Esophagus muscularis mucosa (tissue), 4 donors: ENCODE results near the gene SEL1L. TPM values are rescaled to one million over a fixed set of nuclear protein-coding genes. Genes with fewer than 3 reads are reported as not detected.

Experiments
- DNase-seq: peaks from one replicate; pipeline ENCODE4 v3.0.0-alpha.2; 2017; ENCODE audit errors: extremely low spot score
- H3K27ac ChIP-seq, 4 donors: fragments of 200-600 bp; sonication (generic); replicated peaks in 1 of 4; 1 replicate in 3 of 4; 2 replicates in 1 of 4; pipeline ENCODE4 v1.5.1; 2016 to 2019; ENCODE audit warnings: mild to moderate bottlenecking in 1 of 4
- H3K27me3 ChIP-seq, 4 donors: fragments of 200-600 bp; sonication (generic); one replicate each; pipeline versions ENCODE4 v1.5.1 to v1.6.0; 2016 to 2019
- H3K36me3 ChIP-seq, 4 donors: fragments of 200-600 bp; sonication (generic); one replicate each; pipeline ENCODE4 v1.5.1; 2016 to 2019
- H3K4me1 ChIP-seq, 4 donors: fragments of 200-600 bp; sonication (generic); one replicate each; pipeline ENCODE4 v1.5.1; 2016 to 2019
- H3K4me3 ChIP-seq, 4 donors: fragments of 200-600 bp; sonication (generic); 1 replicate in 2 of 4; 2 replicates in 2 of 4; pipeline ENCODE4 v1.5.1; 2016 to 2019; ENCODE audit warnings: mild to moderate bottlenecking in 4 of 4, moderate library complexity in 1 of 4
- H3K9me3 ChIP-seq, 4 donors: fragments of 200-600 bp; sonication (generic); 1 replicate in 3 of 4; 2 replicates in 1 of 4; pipeline ENCODE4 v1.5.1; 2016 to 2019
- CTCF ChIP-seq, 3 experiments: fragments of 200-600 bp in 2 of 3; fragments of 450-650 bp in 1 of 3; sonication (generic) in 2 of 3; IDR thresholded peaks; one replicate each; pipeline ENCODE4 v1.5.1; 2017 to 2019; ENCODE audit warnings: antibody characterized with exemption in 3 of 3, mild to moderate bottlenecking in 2 of 3, moderate library complexity in 1 of 3
- EP300 ChIP-seq: sonication (generic); formaldehyde crosslinking; IDR thresholded peaks from one replicate; pipeline ENCODE4 v1.6.1; 2017; ENCODE audit warnings: antibody characterized with exemption
- POLR2A ChIP-seq: fragments of 450-650 bp; IDR thresholded peaks from one replicate; pipeline ENCODE4 v1.6.1; 2017; ENCODE audit warnings: antibody characterized with exemption, moderate library complexity, mild to moderate bottlenecking, low read depth
- POLR2AphosphoS5 ChIP-seq, 2 donors: sonication (generic); formaldehyde crosslinking; IDR thresholded peaks; one replicate each; pipeline ENCODE4 v1.6.1; 2017; ENCODE audit warnings: antibody characterized with exemption in 2 of 2
- WGBS: methylation state at CpG from one replicate; pipeline ENCODE4 v1.1.5; 2018; 5-methylcytosine and 5-hydroxymethylcytosine counted together
- intact Hi-C: fragments of 100-400 bp; cut with DNase I; formaldehyde crosslinking; loops from one replicate; pipeline ENCODE4 v1.15.1; 2023
- total RNA-seq, 4 donors: library from RNA; depleted of rRNA; stranded (reverse); fragments of >200 nt; gene quantifications; one replicate each; pipeline versions ENCODE4 v1.1.0 to v1.2.1, GENCODE V29; 2016

The SEL1L gene
- total RNA-seq, 4 donors from 2014 or later, result 54.2 to 64.2 (median 55.6) TPM

- TF ChIP-seq CTCF (IDR thresholded peaks at IDR 0.05) (no peak), POLR2A (no peak)
- 75% methylated on average over 6 of the region's 6 CpGs for WGBS
- no peaks in the 10 kb centered on the region for H3K36me3 ChIP-seq
- H3K4me3 ChIP-seq, result no peak overlapping the region
- H3K4me1 ChIP-seq, result no peaks in the 10 kb centered on the region
- DNase-seq, result no peak
- H3K27ac ChIP-seq, result no peak overlapping the region
- intact Hi-C loops, result no loop called here
- no peaks in the 10 kb centered on the region for H3K9me3 ChIP-seq
- H3K27me3 ChIP-seq, result peaks cover 0 to 4% (median 0%) of the 10 kb centered on the region in 4 donors
Observed at GRCh38 chr14:81567302-81567701, 33.6 kb upstream of the SEL1L start.

GRCh38 chr14:81565441-81566290 lies 32.0 kb upstream of the SEL1L start:
- Histone ChIP-seq H3K27ac (no peak overlapping the region), H3K9me3 (no peaks in the 10 kb centered on the region), H3K36me3 (no peaks in the 10 kb centered on the region), H3K27me3 (peaks cover 0 to 4% (median 0%) of the 10 kb centered on the region in 4 donors), H3K4me3 (no peak overlapping the region), H3K4me1 (no peaks in the 10 kb centered on the region)
- no peak for DNase-seq
- WGBS, result 57% methylated on average over 7 of the region's 7 CpGs
- TF ChIP-seq EP300 (no peak), CTCF (IDR thresholded peaks at IDR 0.05) (peak in 2 of 3 experiments; percentile 5 to 41)
- intact Hi-C loops, result no loop called here

GRCh38 chr14:81562818-81563217 lies 29.2 kb upstream of the SEL1L start:
- intact Hi-C loops, result no loop called here
- TF ChIP-seq POLR2AphosphoS5 (IDR thresholded peaks at IDR 0.05), result no peak
- TF ChIP-seq POLR2A, result no peak
- TF ChIP-seq EP300, result no peak
- no peak for TF ChIP-seq CTCF (IDR thresholded peaks at IDR 0.05)
- H3K27me3 ChIP-seq, result peaks cover 0 to 4% (median 0%) of the 10 kb centered on the region in 4 donors
- no peak for DNase-seq
- 64% methylated on average over 2 of the region's 2 CpGs for WGBS
- no peak overlapping the region for H3K27ac ChIP-seq
- no peak overlapping the region for H3K4me3 ChIP-seq
- no peaks in the 10 kb centered on the region for H3K4me1 ChIP-seq
- no peaks in the 10 kb centered on the region for H3K9me3 ChIP-seq
- H3K36me3 ChIP-seq, result no peaks in the 10 kb centered on the region

GRCh38 chr14:81561084-81561775 lies 27.6 kb upstream of the SEL1L start:
- no peak overlapping the region for H3K4me3 ChIP-seq
- DNase-seq, result no peak
- H3K27ac ChIP-seq, result no peak overlapping the region
- no peaks in the 10 kb centered on the region for H3K4me1 ChIP-seq
- no peaks in the 10 kb centered on the region for H3K36me3 ChIP-seq
- H3K27me3 ChIP-seq, result no peaks in the 10 kb centered on the region
- intact Hi-C loops, result no loop called here
- WGBS, result 59% methylated on average over 10 of the region's 10 CpGs
- no peaks in the 10 kb centered on the region for H3K9me3 ChIP-seq
- no peak for TF ChIP-seq CTCF (IDR thresholded peaks at IDR 0.05)
- no peak for TF ChIP-seq POLR2AphosphoS5 (IDR thresholded peaks at IDR 0.05)
- TF ChIP-seq EP300, result no peak
- no peak for TF ChIP-seq POLR2A
